SHP77 treated with DMSO at 0.1 percent for 48 hours (cell line): ENCODE measurements around the gene TAGLN.
A peak's percentile ranks its signal among the peaks of the same experiment; 100 is the strongest.

Experiments used
- DNase-seq: peaks from one replicate; lab custom pipeline; 2025; lab: John Stamatoyannopoulos, UW

Gene TAGLN

DNA sequence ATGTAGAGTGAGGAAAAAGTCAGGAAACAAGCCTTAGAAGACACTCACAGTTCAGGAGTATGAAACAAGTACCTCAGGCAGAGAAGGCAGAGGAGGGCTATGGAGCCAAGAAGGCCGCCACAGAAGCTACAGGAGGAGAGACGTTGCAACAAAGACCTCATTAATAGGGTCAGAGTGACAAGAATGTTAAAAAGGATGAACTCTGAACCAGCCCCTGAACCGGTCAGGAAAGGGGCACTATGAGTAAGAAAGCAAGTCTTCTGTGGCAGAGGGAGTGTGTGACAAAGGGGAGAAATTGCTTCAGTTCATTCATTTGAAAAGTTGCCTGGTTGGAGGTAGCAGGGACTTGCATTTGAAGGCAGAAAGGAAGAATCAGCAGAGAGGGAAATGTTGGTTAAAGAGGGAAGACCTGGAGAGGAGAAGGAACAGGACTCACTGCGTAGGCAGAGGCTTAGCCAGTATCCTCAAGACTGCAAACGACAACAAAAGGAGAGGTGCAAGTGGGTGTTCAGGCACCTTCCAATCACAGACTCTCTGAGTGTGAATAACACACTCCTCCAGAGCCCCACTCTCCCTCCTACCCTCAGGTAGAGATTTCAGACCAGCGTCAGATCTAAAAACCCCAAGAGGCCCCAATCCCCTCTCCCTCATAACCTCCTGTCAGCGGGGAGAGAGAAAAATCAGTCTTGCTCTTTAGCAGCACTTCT is 15.4 kb downstream of the TAGLN start:
- DNase-seq = no peak

DNA sequence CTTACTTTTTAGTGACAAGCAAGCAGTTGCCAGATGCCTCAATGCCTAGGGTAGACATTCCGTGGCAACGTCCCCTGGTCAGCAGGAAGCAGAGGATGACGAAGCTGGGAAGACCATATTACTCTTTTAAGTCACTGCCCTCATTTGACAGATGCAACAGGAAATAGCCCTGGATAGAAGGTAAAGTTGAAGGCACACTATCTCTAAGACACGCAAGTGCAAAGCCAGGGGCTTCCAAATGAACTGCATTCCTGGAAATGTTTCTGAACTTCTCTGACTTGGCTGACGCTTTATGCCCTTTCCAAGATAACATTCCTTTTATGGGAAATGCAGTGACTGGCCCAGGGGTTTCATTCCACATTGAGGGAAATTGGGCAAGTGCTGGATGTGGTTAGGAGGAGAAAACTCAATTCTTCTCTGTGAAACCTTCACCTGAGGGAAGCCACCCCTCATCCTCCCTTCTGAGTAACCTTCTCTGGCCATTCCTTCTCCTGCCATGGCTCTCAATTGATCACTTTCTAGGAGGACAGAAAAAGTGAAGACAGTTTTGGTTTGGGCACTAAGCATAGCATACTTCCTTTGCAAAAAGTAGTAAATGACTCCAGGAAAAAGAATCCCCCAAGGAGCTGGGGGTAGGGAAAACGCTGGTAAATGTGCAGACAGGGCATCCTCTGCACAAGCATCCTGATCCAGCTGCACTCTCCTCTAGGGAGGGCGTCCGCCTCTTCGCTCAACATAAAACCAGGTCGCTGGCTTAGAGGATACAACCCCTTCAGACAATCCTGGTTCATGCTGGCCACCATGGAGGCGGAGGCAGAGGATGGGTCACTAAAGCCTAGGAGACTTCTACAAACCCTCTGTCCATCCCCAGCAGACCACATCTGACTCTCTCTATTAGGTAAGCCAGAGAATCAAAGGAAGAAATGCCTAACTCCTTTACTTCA is 18.2 kb downstream of the TAGLN start:
- DNase-seq = no peak

DNA sequence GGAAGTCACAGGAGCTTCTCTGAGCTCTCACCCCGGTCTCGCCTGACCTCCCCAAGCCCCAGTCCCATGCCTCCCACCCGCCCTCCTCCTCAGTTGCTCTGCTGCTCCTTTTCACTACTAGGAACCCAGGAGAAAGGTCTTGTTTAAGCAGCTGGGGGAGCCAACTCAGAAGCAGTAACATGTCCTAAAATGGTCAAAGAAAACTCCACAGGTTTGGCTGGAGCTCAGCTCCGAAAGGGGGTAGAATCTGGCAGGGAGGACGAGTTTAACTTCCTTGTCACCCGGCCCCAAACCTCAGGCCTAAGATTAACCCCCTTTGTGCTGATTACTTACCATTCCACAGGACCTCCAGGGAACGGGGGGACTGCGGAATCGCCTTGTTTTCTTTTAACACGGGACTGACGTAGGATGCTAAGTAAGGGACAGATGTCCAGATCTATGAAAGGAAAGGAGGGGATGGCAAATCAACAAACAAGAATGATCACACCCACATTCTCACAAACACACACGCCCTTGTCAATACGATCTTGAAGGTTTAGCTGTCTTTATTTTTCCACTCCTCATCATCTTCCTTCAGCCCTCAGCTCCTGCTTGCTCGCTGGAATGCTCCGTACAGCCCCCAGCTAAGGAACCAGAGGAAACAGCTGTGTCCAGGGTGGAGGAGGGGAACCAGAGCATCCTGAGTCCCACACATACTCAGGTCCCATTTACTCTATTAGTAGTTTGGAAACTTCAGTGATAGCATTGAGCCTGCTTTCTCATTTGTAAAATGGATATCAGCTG is 19.2 kb downstream of the TAGLN start:
- DNase-seq = no peak

DNA sequence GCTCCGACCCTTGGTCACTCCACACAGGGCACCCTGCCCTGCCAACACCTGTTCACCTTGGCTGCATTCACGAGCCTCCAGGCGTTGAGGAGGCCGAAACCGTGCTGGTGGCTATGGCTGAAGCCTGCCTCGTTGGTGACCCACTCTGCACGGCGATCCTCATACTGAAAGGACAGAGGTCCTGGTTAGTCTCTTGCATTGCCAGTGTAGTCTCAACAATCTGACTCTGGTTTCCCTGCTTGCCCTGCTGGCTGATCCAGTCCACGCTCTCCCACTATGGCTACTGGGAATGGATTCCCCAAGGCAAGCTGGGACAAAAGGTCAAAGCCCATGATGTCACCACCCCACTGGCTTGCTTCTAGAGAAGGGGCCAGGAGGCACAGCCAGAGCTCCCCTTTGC is 19.8 kb downstream of the TAGLN start:
- DNase-seq = no peak

DNA sequence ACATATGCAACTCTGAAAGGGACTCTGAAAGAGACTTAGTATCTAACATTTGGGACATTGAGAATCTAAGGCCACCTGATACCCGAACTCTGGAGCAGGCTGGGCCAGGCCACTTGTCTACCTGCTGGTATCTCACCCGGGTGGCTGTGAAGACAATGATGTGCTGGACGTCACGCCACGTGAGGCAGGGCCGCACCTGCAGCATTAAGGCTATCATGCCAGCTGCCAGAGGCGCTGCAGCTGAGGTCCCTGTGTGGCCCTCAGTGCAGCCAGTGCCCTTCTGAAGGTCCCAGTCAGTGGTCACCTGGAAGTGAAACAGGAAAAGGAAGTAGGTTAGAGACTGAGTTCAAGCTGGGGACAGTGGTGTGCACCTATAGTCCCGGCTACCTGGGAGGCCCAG is 20.3 kb downstream of the TAGLN start:
- no peak for DNase-seq

DNA sequence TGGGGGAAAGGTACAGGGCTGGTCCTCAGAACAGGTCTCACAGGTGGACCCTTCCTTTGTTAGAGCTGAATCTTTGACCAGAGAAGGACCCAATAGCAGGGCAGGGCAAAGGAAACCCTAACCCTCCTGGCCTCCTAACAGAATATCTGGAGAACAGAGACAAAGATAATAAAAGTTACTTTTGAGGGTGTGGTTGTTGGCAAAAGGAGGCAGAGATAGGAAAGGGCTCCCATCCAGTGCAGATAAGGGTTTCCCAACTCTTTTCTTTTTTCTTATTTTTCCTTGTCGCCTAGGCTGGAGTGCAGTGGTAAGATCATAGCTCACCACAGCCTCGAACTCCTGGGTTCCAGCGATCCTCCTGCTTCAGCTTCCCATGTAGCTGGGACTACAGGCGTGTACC is 20.8 kb downstream of the TAGLN start:
- DNase-seq = no peak

DNA sequence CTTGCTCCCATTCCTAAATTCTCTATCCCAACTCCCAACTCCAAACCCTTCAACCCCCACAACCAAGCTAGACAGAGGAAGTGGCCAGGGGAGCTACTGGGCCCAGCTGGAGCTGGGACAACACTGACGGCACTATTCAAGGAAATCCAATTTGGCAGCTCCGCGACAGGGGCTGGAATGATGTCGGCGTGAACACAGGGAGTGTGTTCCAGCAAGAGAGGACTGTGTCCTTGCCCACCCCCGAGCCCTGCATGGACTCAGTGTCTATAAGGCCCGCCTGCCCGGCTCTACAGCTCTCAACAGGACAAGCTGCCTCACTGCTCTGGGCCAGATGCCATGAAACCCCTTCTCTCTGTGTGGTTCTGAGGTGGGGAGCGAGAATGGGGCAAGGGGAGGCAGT is 21.4 kb downstream of the TAGLN start:
- no peak for DNase-seq

DNA sequence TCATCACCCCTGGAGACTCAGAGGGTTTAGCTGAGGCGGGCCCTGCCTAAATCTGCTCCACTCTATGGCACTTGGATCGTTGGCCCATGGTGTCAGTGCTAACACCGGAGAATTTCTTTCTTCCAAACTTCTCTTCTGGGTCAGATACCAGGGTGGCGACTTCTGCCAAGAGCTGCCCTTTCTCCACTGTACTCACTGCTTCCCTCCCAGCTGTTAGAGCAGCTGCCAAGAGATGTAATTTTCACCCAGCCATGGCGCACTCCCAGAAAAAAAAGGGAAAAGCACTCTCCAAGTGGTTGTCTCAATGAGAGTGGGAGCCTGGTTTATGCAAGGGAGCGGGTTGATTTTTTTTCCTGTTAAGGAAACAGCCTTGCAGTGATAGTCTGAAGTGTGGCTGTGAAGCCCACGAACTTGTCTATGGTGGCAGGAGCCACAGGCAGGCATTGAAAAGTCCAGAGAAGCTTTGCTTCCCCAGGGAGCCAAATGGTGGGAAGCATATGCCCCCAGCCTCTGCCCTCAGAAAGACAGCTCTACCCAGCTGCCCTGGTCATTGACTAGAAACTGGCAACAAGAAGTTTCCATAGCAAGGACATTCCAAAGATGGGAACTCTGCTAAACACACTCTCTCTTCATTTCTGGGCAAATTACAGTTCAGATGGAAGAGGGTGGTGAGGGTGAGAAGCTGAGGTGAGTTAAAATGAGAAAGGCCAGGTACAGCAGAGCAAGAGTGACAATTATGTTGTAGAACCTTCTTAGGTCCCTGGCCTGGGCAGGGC is 22.0 kb downstream of the TAGLN start:
- no peak for DNase-seq

DNA sequence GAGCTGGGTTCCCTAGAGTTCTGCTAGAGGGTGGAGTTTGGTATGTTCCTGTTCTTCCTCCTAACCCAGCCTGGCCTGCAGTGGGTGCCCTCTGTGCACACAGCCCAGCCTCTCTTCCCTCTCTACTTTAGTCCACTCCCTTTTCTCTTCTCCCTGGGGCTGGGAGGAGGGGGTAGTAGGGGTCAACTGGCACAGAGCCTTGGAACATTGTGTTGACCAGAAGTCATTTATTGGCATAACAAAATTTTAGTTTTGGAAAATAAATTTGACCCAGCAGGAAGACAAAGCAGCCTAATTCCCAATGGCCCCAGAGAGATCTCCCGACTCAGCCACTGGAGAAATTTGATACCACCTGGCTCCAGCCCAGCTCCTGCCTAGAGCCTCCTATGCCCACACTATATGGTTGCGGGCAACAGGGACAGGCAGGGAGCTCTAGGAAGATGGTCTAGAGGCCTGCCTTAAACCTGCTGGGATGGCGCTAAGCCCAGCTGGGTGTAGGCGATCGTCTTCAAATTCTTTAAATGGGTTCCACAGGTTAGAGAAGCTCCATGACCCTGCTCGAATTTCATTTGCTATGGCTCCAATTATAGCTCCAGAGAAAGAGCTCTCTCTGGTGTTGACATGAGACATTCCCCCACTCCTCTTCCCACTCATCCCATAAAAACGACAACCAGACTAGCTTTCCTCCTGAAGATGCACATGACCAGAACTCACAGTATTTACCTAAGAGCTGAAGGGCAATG is 22.8 kb downstream of the TAGLN start:
- DNase-seq = peak; percentile 42

DNA sequence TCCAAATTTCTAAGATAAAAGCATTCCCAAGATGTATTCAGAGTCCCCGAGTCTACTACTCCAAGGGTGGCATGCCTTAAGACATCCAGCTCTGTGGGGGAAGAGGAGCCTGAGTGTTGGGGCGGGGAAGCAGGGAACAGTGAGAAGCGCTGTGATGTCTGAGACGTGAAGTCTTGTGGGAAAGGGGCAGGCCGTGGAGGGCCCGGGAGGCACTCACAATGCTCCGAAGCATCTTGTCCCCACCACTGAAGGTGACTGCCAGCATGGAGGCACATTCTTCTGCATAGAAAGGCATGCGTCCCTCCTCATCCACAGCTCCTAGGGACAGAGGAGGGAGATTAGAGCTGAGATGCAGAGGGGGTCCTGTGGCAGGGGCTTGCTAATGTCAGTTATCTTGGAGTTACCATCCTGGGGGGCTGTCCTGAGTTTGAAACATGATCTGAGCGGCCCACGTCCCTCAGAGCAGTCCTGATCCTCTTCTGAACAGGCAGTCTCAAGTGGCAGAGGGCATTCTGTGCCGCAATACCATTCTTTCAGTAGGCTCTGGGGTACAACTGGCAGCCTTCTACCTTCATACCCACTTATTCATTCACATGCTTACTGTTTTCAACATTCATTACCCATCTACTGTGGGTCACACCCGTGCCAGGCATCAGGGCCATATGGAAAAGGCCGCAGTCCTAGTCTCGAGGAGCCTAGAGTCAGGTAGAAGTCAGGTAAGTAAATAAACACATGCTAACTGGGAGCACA is 24.0 kb downstream of the TAGLN start:
- no peak for DNase-seq

DNA sequence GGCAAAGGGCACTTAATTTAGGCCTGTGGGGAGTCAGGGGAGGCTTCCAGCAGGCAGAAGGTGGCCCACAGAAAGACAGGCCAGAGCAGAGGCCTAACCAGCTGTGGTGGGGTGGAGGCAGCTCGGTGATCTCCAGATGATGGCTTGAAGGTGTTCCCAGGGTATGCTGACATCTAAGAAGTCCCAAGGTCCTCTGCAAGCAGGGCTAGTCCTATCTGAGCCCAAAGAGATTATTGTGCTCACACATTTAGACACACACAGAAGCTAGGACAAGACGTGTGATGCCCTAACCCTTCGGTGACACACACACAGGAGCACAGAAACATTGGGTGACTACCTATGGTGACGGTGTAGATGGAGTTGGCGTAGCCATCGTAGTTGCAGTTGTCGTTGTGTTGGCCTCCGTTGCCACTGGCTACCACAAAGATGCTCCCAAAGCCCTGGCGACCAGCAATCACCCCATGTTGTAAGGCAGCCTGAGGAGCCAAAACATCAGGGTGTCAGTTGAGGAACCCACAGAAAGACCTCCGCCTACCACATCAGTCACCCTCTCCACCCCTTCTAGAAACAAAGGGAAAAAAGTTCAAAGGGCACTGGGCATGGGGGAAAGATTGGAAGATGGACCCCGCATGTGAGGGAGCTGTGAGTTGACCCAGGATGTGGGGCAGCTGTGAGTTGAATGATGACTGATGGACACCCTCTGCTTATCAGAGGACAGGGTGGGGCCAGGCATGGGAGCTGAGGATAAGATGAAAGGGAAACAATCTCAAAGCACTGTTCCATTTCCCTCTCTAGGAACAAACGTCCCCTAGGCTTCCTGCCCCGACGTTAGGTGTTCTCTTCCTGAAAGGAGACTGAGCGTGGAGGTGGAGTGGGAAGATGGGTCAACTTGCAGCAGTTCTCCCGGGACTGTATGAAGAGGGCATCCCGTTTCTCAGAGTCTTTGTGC is 24.8 kb downstream of the TAGLN start:
- DNase-seq = no peak

DNA sequence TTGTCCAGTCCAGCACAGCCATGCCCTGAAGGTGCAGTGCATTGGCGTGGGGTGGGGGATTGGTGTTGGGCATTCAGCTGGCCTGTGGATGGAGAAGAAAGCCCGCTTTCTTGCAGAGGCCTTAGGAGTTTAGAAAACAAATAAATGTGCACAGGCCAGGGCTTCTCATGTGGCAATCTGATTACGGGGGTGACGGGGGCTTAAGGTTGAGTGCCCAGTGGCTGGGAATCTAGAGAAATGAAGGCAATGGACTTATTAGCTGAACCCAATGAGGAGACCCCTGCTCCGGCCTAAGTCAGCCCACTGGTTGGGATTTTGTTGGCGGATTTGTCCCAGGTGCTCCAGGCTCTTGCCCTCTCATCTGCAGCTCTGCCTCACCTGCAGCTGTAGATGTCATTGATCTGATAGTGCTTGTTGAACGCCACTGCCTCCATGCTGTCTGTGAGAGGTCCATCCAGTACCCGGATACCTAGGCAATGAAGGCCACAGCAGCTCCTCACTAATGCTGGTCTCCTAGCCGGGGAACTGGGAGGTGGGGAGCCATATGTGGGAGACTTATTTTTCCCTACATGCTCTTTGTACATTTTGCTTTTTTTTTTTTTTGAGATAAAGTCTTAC is 26.5 kb downstream of the TAGLN start:
- no peak for DNase-seq

DNA sequence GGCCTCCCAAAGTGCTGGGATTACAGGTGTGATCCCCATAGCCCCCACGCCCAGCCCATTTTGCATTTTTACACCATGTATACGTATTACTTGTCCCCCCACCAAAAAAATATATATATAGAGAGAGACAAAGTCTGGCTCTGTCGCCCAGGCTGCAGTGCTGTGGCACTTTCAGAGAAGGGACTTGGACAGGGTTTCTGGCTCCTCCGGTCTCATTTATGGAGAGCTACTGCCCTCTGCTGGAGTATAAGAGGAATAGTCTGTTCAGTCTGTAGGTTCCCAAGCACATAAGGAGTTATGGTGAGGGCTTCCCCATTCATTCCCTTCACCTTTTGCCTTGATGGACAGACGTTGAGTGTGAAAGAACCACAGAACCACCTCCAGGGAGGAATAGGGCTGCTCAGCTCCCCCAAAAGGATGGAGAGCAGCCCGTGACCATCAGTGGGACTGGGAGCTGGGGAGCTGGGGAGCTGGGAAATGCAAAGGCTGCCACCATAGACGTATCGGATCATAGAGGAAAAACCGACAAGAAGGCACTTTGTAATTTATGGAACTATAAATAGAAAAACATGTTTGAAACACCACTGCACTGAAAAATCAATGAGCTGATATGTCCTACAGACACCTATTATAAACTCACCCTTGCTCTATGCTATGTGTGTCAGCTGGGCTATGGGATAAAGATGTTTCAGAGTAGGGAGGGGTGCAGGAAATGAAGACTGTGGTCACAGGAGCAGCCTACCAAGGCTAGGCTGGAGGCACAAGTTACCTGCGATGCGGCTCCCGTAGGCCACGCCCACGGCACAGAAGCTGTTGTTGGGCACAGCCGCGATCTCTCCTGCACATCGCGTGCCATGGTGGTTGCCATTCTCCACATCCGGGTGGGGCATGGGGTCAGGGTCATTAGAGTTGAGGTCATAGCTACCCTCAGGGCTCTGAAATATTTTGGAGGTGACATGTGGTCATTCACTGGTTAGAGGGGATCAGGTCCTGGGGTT is 27.5 kb downstream of the TAGLN start:
- DNase-seq = peak; percentile 56

DNA sequence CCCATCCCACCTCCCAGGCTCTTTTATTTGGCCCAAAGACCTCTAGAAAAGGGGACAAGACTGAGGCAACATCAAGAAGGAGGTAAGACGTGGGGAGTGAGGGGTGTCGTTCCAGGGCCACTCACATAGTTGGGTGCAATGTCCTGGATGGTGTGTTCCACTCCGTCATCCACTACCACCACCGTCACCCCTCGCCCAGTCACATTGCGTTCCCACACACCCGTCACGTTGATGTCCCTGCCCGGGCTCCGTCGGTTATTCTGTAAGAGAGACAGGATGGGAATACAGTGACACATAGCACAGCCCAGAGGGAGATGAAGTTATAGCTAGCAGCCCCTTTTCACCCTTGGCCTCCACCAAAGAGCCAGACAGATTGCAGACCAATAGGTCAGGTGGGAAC is 28.9 kb downstream of the TAGLN start:
- no peak for DNase-seq

DNA sequence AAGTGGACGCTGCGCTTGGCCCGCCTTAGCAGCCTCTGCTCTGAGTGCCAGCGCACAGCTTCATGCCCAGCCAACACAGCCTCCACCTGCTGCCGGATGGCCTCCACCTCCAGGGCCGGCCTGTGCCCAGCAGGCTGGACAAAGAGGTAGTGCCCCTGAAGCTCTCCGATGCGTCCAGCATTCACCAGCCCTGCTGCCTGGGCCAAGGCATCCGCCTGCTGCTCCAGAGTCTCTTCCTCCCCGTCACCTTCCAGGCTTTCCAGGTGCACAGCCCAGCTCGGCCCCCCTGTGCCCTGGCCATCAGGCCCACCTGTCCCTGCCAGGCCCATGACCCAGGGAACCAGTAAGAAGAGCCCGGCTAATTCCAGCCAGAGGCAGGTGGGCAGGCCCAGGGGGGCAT is 30.2 kb downstream of the TAGLN start:
- no peak for DNase-seq

DNA sequence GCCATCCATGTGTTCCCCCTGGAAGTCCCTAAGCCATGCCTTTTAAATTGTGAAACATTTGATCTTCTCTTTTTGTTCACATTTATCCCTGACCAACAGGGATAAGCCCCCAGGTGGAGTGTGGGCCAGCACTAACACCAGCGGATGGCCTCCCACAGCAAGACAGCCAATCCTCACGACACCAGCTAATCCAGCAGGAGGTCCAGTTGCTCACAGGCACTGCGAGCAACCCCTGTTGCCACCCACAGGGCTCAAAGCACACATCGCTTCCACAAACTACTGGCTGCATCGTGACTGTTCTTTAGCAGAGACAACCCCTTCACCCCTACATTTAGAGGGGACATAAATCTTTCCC is 30.7 kb downstream of the TAGLN start:
- no peak for DNase-seq

DNA sequence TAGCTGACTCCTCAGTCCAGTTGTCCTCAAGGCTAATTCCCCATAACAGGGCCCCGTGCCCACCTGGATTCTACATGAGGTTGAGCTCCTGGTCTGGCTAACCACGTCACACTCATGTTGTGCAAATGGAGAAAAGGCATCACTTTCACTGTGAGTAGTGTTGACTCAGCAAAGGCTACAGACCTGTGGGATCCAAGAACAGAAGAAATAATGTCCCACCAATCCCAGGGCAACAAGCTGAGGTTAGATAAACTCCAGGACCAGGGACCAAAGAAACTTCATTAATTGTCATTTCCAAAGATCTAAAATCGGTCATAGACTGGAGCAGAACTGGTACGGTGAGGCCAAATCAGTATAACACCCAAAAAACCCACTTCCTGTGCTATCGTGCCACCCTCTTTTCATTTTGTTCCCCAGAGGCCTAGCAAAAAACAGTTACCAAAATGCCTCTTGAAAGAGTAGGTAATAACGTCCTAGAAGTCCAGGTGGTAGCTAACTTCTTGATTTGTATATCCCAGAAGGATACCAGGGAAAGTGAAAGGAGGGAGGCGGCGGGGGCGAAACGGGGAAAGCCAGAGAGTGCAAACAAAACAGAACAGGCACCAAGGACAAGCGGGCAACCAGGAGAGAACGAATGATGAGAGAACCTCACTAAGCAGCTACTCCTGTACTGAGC is 31.3 kb downstream of the TAGLN start:
- no peak for DNase-seq
